T-cell (primary cell): ENCODE measurements around the gene RAB11FIP3. TPM values are rescaled to one million over a fixed set of nuclear protein-coding genes. Genes with fewer than 3 reads are reported as not detected.
"Not testable (repeated sequence)": the region's sequence is repeated elsewhere in the genome, so short reads cannot be mapped to it uniquely, and the experiment has no call there.

Experiments
- ATAC-seq, 4 experiments: fragments of 200-7000 bp in 3 of 4; fragments of 150-1000 bp in 1 of 4; cut with Tn5 transposase; replicated peaks in 1 of 4; 1 replicate in 3 of 4; 2 replicates in 1 of 4; pipeline ENCODE4 v1.10.0; 2021; ENCODE audit warnings: moderate library complexity in 3 of 4, mild to moderate bottlenecking in 2 of 4, moderate number of reproducible peaks in 1 of 4
- CTCF ChIA-PET, 2 donors: fragments of 300-600 bp; sonication (Branson Sonifier 250); formaldehyde crosslinking; loops; one replicate each; lab custom pipeline; 2022; ENCODE audit warnings: antibody characterized with exemption in 2 of 2; lab: Charles Lee
- POLR2A ChIA-PET, 2 donors: fragments of 300-600 bp; sonication (Branson Sonifier 250); formaldehyde crosslinking; loops; one replicate each; lab custom pipeline; 2022; ENCODE audit warnings: antibody characterized with exemption in 2 of 2; lab: Charles Lee
- DNase-seq, 35 experiments: peaks; one replicate each; pipeline versions ENCODE4 v3.0.0 to v3.0.0-alpha.2; 2013 to 2023
- H3K27ac ChIP-seq: one replicate; pipeline ENCODE4 v1.5.1; 2013; ENCODE audit warnings: low read length
- H3K27me3 ChIP-seq, 2 experiments: replicated peaks in 1 of 2; 1 replicate in 1 of 2; 2 replicates in 1 of 2; pipeline versions ENCODE4 v1.6.1 to v1.7.0; 2013; ENCODE audit warnings: low read length in 1 of 2, mixed read lengths in 1 of 2; ENCODE audit not compliant: control insufficient read depth in 2 of 2, insufficient read depth in 2 of 2; ENCODE audit errors: extremely low read depth in 1 of 2
- H3K36me3 ChIP-seq, 2 donors: 1 replicate in 1 of 2; 2 replicates in 1 of 2; pipeline versions ENCODE4 v1.6.1 to v1.7.0; 2013; ENCODE audit warnings: low read length in 1 of 2; ENCODE audit not compliant: control insufficient read depth in 2 of 2, insufficient read depth in 1 of 2; ENCODE audit errors: extremely low read depth in 1 of 2
- H3K4me1 ChIP-seq, 2 experiments: 1 replicate in 1 of 2; 2 replicates in 1 of 2; pipeline versions ENCODE4 v1.6.1 to v1.7.0; 2013; ENCODE audit warnings: low read length in 2 of 2, mixed read lengths in 1 of 2; ENCODE audit not compliant: insufficient read depth in 2 of 2, control insufficient read depth in 1 of 2; ENCODE audit errors: extremely low read depth in 1 of 2
- H3K4me3 ChIP-seq, 2 donors: 1 replicate in 1 of 2; 2 replicates in 1 of 2; pipeline versions ENCODE4 v1.5.1 to v1.7.0; 2013; ENCODE audit warnings: mild to moderate bottlenecking in 2 of 2, low read length in 1 of 2, moderate library complexity in 1 of 2; ENCODE audit not compliant: control insufficient read depth in 1 of 2; ENCODE audit errors: extremely low read depth in 1 of 2
- H3K9me3 ChIP-seq: 2 replicates; pipeline ENCODE4 v1.7.0; 2013
- H3K27ac Mint-ChIP-seq, 2 donors: one replicate each; pipeline ENCODE4 v1.8.0; 2020 to 2021; ENCODE audit warnings: mild to moderate bottlenecking in 2 of 2, mixed read lengths in 2 of 2
- H3K27me3 Mint-ChIP-seq, 2 donors: one replicate each; pipeline ENCODE4 v1.8.0; 2021 to 2022; ENCODE audit warnings: mixed read lengths in 2 of 2
- H3K36me3 Mint-ChIP-seq: one replicate; pipeline ENCODE4 v1.8.0; 2021; ENCODE audit warnings: mixed read lengths
- H3K4me1 Mint-ChIP-seq, 3 donors: one replicate each; pipeline ENCODE4 v1.8.0; 2020 to 2022; ENCODE audit warnings: mixed read lengths in 3 of 3, mild to moderate bottlenecking in 1 of 3
- H3K4me3 Mint-ChIP-seq, 3 donors: one replicate each; pipeline ENCODE4 v1.8.0; 2020 to 2022; ENCODE audit warnings: mild to moderate bottlenecking in 3 of 3, mixed read lengths in 3 of 3, moderate library complexity in 3 of 3
- H3K9me3 Mint-ChIP-seq, 3 donors: one replicate each; pipeline ENCODE4 v1.8.0; 2020 to 2022; ENCODE audit warnings: mixed read lengths in 3 of 3
- WGBS: methylation state at CpG from one replicate; pipeline ENCODE4 v1.1.5; 2013; ENCODE audit warnings: missing lambda C conversion rate; ENCODE audit not compliant: insufficient coverage; 5-methylcytosine and 5-hydroxymethylcytosine counted together
- total RNA-seq, 35 experiments: library from RNA in 6 of 35; stranded (reverse) in 6 of 35; fragments of 120-200 nt in 1 of 35; gene quantifications; one replicate each; pipeline versions ENCODE4 v1.2.1 to v1.2.4 and lab custom pipeline; 2013 to 2026

RAB11FIP3 gene
- total RNA-seq, 5 donors from 2014 or later (not counting 1 experiment from before 2014, with no cell fraction given): 36.9 to 49.0 (median 44.1) TPM

GRCh38 chr16:422179-422578 lies 3.3 kb upstream of the RAB11FIP3 start:
- H3K4me3 Mint-ChIP-seq, H3K36me3 ChIP-seq, H3K27ac ChIP-seq, ATAC-seq, CTCF ChIA-PET, H3K27me3 Mint-ChIP-seq, H3K9me3 Mint-ChIP-seq, H3K27ac Mint-ChIP-seq, H3K36me3 Mint-ChIP-seq, H3K4me3 ChIP-seq, POLR2A ChIA-PET, DNase-seq, H3K9me3 ChIP-seq, H3K27me3 ChIP-seq: not testable (repeated sequence)
- no CpG with 5 or more reads among the region's 13 CpGs for WGBS
- H3K4me1 Mint-ChIP-seq: peaks cover 13 to 17% (median 14%) of the 10 kb centered on the region in 3 donors
- peaks cover 1 to 23% of the 10 kb centered on the region in 2 experiments for H3K4me1 ChIP-seq

GRCh38 chr16:424033-424622 lies 1.3 kb upstream of the RAB11FIP3 start:
- no peak for DNase-seq
- no peaks in the 10 kb centered on the region for H3K9me3 ChIP-seq
- ATAC-seq: no peak
- peaks cover 32 to 35% (median 33%) of the 10 kb centered on the region in 3 donors for H3K4me1 Mint-ChIP-seq
- peak overlapping the region; percentile 84 to 88 (median 84) for H3K4me3 Mint-ChIP-seq
- H3K27ac Mint-ChIP-seq: peak overlapping the region in 1 of 2 donors; percentile 61
- no peaks in the 10 kb centered on the region for H3K9me3 Mint-ChIP-seq
- H3K36me3 Mint-ChIP-seq: peaks cover 4% of the 10 kb centered on the region
- H3K4me1 ChIP-seq: peaks cover 7 to 30% of the 10 kb centered on the region in 2 experiments
- no peak overlapping the region for H3K27ac ChIP-seq
- ChIA-PET CTCF (no interaction called here), POLR2A (no interaction called here)
- H3K27me3 Mint-ChIP-seq: peaks cover 0 to 4% of the 10 kb centered on the region in 2 donors
- WGBS: 88% methylated on average over 7 of the region's 20 CpGs
- H3K36me3 ChIP-seq: no peaks in the 10 kb centered on the region
- peaks cover 0 to 9% of the 10 kb centered on the region in 2 experiments for H3K27me3 ChIP-seq
- no peak overlapping the region for H3K4me3 ChIP-seq

- H3K36me3 Mint-ChIP-seq: peaks cover 4% of the 10 kb centered on the region
- peak overlapping the region; percentile 84 to 88 (median 84) for H3K4me3 Mint-ChIP-seq
- POLR2A ChIA-PET: no interaction called here
- DNase-seq: no peak
- 14% methylated on average over 30 of the region's 31 CpGs for WGBS
- ATAC-seq: no peak
- H3K27ac Mint-ChIP-seq: peak overlapping the region; percentile 36 to 61
- peaks cover 0 to 4% of the 10 kb centered on the region in 2 donors for H3K27me3 Mint-ChIP-seq
- peak overlapping the region; percentile 79 for H3K27ac ChIP-seq
- H3K4me1 Mint-ChIP-seq: peaks cover 33 to 36% (median 35%) of the 10 kb centered on the region in 3 donors
- H3K9me3 ChIP-seq: no peaks in the 10 kb centered on the region
- CTCF ChIA-PET: interaction anchor here in 1 of 2 donors (1.0 kb wide), 1 partner anchor 317 kb away, joined by 4 read pairs; no protein-coding TSS in a partner anchor
- H3K9me3 Mint-ChIP-seq: no peaks in the 10 kb centered on the region
- peaks cover 0 to 9% of the 10 kb centered on the region in 2 experiments for H3K27me3 ChIP-seq
- H3K36me3 ChIP-seq: no peaks in the 10 kb centered on the region
- H3K4me3 ChIP-seq: peak overlapping the region; percentile 72 to 91
- H3K4me1 ChIP-seq: peaks cover 7 to 30% of the 10 kb centered on the region in 2 experiments
Measured at GRCh38 chr16:424623-425081, 797 bp upstream of the RAB11FIP3 start.

- Mint-ChIP-seq H3K9me3 (no peaks in the 10 kb centered on the region), H3K4me3 (peak overlapping the region; percentile 84 to 88 (median 84)), H3K36me3 (peaks cover 4% of the 10 kb centered on the region), H3K4me1 (peaks cover 36 to 39% (median 37%) of the 10 kb centered on the region in 3 donors), H3K27me3 (peaks cover 0 to 2% of the 10 kb centered on the region in 2 donors), H3K27ac (no peak overlapping the region)
- under 1% methylated on average over 63 of the region's 63 CpGs for WGBS
- Histone ChIP-seq H3K36me3 (no peaks in the 10 kb centered on the region), H3K4me3 (peak overlapping the region in 1 of 2 donors; percentile 91), H3K4me1 (peaks cover 7 to 30% of the 10 kb centered on the region in 2 experiments), H3K27me3 (peaks cover 0 to 9% of the 10 kb centered on the region in 2 experiments), H3K9me3 (no peaks in the 10 kb centered on the region), H3K27ac (peak overlapping the region; percentile 79)
- ChIA-PET POLR2A (no interaction called here), CTCF (interaction anchor here in 1 of 2 donors (1.1 kb wide), 1 partner anchor 24 kb away, joined by 5 read pairs; the partner anchor contains the start of gene DECR2)
- ATAC-seq (peak; percentile 64 to 69 (median 66)), DNase-seq (peak in 18 of 35 experiments; percentile 5 to 70 (median 27))
Measured at GRCh38 chr16:425740-426114, 278 bp downstream of the RAB11FIP3 start.

GRCh38 chr16:426115-426905 lies 861 bp downstream of the RAB11FIP3 start:
- no peak for ATAC-seq
- peak overlapping the region; percentile 25 to 69 for H3K4me3 ChIP-seq
- H3K36me3 ChIP-seq: no peaks in the 10 kb centered on the region
- peaks cover 7 to 30% of the 10 kb centered on the region in 2 experiments for H3K4me1 ChIP-seq
- H3K27me3 ChIP-seq: peaks cover 0 to 8% of the 10 kb centered on the region in 2 experiments
- H3K27ac Mint-ChIP-seq: no peak overlapping the region
- H3K4me3 Mint-ChIP-seq: peak overlapping the region; percentile 73 to 81 (median 81)
- no peaks in the 10 kb centered on the region for H3K9me3 Mint-ChIP-seq
- peak in 3 of 35 experiments; percentile 6 to 14 (median 7) for DNase-seq
- no peaks in the 10 kb centered on the region for H3K9me3 ChIP-seq
- H3K36me3 Mint-ChIP-seq: peaks cover 4% of the 10 kb centered on the region
- WGBS: 2% methylated on average over 96 of the region's 97 CpGs
- H3K27ac ChIP-seq: no peak overlapping the region
- peaks cover 39 to 42% (median 41%) of the 10 kb centered on the region in 3 donors for H3K4me1 Mint-ChIP-seq
- POLR2A ChIA-PET: no interaction called here
- CTCF ChIA-PET: interaction anchor here in 1 of 2 donors (1.1 kb wide), 1 partner anchor 25 kb away, joined by 5 read pairs; the partner anchor contains the start of gene DECR2
- H3K27me3 Mint-ChIP-seq: no peaks in the 10 kb centered on the region

DNA sequence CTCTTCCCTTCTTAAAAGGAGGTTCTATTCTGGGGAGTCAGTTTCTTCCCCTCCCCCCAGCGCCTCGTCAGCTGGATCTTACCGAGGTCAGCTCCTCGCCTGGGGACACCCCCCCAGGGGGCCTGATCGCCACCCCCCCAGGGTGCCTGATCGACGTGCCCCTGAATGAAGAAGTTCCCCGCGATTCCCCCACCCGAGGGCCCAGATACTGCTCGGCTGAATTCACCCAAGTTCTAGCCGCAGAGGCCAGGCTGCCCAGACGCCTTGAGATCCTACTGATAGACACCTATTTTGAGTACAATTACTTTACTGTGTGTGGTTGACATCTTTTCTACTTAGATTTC lies 1.4 kb downstream of the RAB11FIP3 start:
- Mint-ChIP-seq H3K4me1 (peaks cover 39 to 42% (median 41%) of the 10 kb centered on the region in 3 donors), H3K9me3 (no peaks in the 10 kb centered on the region), H3K36me3 (peaks cover 4% of the 10 kb centered on the region), H3K4me3 (peak overlapping the region; percentile 73 to 81 (median 81)), H3K27me3 (no peaks in the 10 kb centered on the region), H3K27ac (peak overlapping the region; percentile 34 to 69)
- DNase-seq: peak in 1 of 35 experiments; percentile 6
- ChIA-PET POLR2A (no interaction called here), CTCF (no interaction called here)
- H3K4me1 ChIP-seq: peaks cover 7 to 30% of the 10 kb centered on the region in 2 experiments
- WGBS: 20% methylated on average over 3 of the region's 13 CpGs
- peak overlapping the region; percentile 25 to 69 for H3K4me3 ChIP-seq
- peaks cover 0 to 5% of the 10 kb centered on the region in 2 experiments for H3K27me3 ChIP-seq
- H3K9me3 ChIP-seq: no peaks in the 10 kb centered on the region
- H3K36me3 ChIP-seq: no peaks in the 10 kb centered on the region
- no peak for ATAC-seq
- H3K27ac ChIP-seq: no peak overlapping the region
